RWPE1 (cell line): ENCODE results near the gene MIPOL1.

Source experiments
- CTCF ChIA-PET: fragments of 350-600 bp; sonication (Branson Sonifier 250); formaldehyde crosslinking; extraction: SDS; loops from one replicate; lab custom pipeline; 2021; lab: Yijun Ruan, JAX
- POLR2A ChIA-PET: fragments of 400-600 bp; formaldehyde crosslinking; extraction: SDS; loops from one replicate; lab custom pipeline; 2020; ENCODE audit warnings: antibody characterized with exemption; ENCODE audit not compliant: low non-redundant PET; lab: Yijun Ruan, JAX
- DNase-seq: peaks from one replicate; pipeline ENCODE4 v3.0.0; 2012; ENCODE audit warnings: low spot score
- H3K27ac ChIP-seq: fragments of 450-650 bp; 2 replicates; pipeline ENCODE4 v1.5.1; 2017
- TF ChIP-seq, protein P1 (sequence below): fragments of 450-650 bp; conservative IDR thresholded peaks from 2 replicates; pipeline ENCODE4 v1.5.1; 2017; ENCODE audit warnings: low read depth, mild to moderate bottlenecking

The MIPOL1 gene

GRCh38 chr14:37594971-37595808 is 397.5 kb downstream of the MIPOL1 start, which contains the start of the genes FOXA1 and TTC6:
FOXA1 (minus strand) TSS chr14:37595249; CDS start chr14:37594972, 277 bp downstream.
TTC6 (plus strand) TSS chr14:37595629; CDS start chr14:37622065, 26,436 bp downstream.
- no peak within 1 kb of the TSS for H3K27ac ChIP-seq
- CTCF ChIA-PET, result interaction anchor here (0.6 kb wide), 2 partner anchors 67 to 280 kb away, joined by 3 read pairs; no protein-coding TSS in a partner anchor
- POLR2A ChIA-PET, result no interaction called here
- TF ChIP-seq, protein P1, sequence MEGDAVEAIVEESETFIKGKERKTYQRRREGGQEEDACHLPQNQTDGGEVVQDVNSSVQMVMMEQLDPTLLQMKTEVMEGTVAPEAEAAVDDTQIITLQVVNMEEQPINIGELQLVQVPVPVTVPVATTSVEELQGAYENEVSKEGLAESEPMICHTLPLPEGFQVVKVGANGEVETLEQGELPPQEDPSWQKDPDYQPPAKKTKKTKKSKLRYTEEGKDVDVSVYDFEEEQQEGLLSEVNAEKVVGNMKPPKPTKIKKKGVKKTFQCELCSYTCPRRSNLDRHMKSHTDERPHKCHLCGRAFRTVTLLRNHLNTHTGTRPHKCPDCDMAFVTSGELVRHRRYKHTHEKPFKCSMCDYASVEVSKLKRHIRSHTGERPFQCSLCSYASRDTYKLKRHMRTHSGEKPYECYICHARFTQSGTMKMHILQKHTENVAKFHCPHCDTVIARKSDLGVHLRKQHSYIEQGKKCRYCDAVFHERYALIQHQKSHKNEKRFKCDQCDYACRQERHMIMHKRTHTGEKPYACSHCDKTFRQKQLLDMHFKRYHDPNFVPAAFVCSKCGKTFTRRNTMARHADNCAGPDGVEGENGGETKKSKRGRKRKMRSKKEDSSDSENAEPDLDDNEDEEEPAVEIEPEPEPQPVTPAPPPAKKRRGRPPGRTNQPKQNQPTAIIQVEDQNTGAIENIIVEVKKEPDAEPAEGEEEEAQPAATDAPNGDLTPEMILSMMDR, result no peak
- peak; percentile 46 for DNase-seq

DNA sequence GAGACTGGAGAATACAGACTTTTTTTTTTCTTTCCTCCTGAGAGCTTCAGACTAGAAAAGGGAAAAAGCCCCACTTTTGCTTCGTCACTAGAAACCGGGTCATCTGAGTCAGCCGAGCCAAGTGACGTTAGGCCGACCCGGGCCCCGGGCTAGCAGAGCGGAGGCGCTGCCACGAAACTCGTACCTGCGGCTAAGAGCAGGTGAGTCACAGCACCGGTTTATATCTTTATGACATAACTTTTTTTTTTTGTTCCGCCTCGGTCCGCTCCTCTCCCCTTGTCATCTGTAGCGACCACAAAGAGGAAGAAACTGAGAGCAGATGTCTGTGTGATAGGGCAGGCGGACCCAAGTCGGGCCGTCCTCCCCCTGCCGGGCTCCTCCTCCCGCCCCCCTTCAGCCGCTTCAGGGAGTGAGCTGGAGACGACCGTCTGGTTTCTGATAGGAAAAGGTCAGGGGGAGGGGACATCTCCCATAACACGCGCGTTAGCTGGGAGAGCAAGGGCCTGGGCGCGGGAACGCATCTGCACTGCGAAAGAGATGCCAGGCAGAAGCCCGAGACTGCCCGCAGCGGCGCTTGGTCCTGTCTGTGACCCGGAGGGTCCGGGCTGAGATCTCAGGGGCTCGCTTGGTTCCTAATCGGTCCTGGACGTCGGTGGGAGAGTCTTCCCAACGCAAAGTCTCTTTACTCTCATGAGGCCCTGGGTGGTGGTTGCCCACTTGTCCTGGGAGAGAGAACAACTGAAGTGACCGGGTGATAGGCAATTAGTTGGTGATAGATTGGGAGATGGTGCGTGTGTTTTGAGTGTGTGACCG is 398.3 kb downstream of the MIPOL1 start:
- TF ChIP-seq, protein P1, result no peak
- DNase-seq, result peak; percentile 77
- POLR2A ChIA-PET, result no interaction called here
- CTCF ChIA-PET, result interaction anchor here (0.6 to 0.7 kb wide), 2 partner anchors 66 to 279 kb away, joined by 3 read pairs; no protein-coding TSS in a partner anchor
- H3K27ac ChIP-seq, result no peak overlapping the region

- CTCF ChIA-PET, result interaction anchor here (0.6 to 0.9 kb wide), 3 partner anchors 60 to 351 kb away, joined by 3 to 7 read pairs (median 5); no protein-coding TSS in a partner anchor
- no peak for DNase-seq
- TF ChIP-seq, protein P1, result no peak
- no peak overlapping the region for H3K27ac ChIP-seq
- POLR2A ChIA-PET, result no interaction called here
Measured at GRCh38 chr14:37596790-37597472, 399.2 kb downstream of the MIPOL1 start.

GRCh38 chr14:37597538-37597913 is 399.8 kb downstream of the MIPOL1 start:
- DNase-seq, result no peak
- TF ChIP-seq, protein P1, result no peak
- ChIA-PET POLR2A (no interaction called here), CTCF (interaction anchor here (0.6 to 0.9 kb wide), 4 partner anchors 61 to 352 kb away, joined by 3 to 7 read pairs (median 4); no protein-coding TSS in a partner anchor)
- H3K27ac ChIP-seq, result no peak overlapping the region

DNA sequence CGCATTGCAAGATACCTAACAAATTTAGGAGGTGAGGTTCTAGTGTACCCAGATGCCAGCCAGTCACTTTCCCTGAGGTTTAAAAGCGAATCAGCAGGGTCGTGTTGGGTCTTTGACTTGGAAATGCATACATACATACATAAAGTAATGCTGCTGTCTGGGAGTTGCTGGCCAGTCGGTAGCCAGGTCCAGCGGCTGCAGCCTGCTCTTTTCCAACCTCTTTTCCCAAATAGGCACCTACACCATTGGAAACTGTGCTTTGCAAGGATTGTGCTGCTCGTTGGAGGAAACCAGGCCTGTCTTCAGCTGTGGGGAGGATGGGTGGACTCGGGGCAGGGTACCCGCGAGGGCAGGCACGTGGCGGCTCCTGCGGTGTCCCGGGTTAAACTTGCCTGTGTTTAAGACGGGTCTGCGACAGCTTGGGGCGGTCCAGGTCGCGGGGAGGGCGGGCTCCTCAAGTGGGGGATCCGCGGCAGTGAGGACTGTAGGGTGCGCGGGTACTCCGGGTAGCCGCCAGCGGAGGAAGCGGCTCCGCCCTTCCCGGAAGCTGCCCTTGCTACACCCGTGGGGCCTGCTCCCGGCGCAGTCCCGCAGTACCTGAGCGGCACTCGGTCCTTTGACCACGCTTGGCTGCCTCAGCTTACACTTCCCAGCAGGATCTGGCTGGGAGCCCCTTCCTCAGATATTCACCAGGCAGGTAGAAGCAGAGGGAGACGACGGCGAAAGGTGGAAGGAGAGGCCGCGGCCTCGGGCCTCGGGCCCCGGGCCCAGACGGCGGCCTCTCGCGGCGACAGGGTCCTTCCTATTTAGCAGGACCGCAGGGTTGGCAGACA is 400.4 kb downstream of the MIPOL1 start:
- ChIA-PET CTCF (interaction anchor here (0.6 to 0.7 kb wide), 2 partner anchors 43 to 67 kb away, joined by 3 to 4 read pairs; no protein-coding TSS in a partner anchor), POLR2A (no interaction called here)
- H3K27ac ChIP-seq, result no peak overlapping the region
- DNase-seq, result no peak
- TF ChIP-seq, protein P1, result no peak
